NCI-H1048 (cell line): ENCODE data around the gene FOXL2.

Source experiments
- DNase-seq: peaks from one replicate; lab custom pipeline; 2025; lab: John Stamatoyannopoulos, UW

The FOXL2 gene

DNA sequence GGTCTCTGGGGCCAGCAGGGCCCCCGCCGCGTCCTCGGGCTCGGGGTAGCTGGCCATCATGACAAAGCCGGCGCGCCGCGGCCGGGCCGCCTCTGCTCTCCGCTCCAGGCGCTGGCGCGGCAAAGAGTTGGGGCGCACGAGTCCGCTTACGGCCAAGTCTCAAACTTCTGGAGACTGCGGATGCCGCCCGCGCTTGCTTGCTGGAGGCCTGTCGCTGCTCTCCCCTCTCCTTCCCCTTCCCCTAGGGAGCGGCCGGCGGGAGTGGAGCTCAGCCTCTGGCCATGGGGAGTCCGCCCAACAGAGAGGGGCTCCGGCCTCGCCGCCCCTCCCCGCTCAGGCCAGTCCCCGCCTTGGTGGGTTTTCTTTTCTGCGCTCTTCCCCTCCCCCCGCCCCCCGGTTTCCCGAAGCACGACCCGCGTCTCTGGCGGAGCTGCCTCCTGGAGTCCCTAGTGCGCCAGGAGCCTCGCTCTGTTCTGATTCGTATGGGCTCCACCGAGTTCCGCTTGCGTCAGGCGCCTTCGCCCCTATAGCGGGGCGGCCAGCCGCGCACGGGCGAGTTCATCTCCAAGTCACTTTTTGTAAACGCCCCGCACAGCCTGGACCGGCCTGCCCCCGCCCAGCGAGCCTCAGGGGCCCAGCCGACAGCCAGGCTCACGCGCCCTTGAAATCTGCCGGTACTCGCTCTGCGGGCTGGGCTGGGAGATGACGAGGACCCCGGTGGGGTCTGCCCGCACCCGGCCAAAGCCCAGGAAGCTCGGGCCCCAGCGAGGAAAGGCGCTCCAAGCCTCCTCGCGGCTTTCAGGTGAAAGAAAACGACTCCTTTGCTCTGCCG lies at the start of gene FOXL2, which contains the start of gene FOXL2NB:
Gene FOXL2 (minus strand): TSS at position 475 of the 832 bp plus-strand sequence. CDS start 415 bp downstream, at position 60.
Gene FOXL2NB (plus strand): TSS at position 555 of the 832 bp plus-strand sequence. CDS start 148 bp downstream, at position 703.
- DNase-seq: peak; percentile 14

DNA sequence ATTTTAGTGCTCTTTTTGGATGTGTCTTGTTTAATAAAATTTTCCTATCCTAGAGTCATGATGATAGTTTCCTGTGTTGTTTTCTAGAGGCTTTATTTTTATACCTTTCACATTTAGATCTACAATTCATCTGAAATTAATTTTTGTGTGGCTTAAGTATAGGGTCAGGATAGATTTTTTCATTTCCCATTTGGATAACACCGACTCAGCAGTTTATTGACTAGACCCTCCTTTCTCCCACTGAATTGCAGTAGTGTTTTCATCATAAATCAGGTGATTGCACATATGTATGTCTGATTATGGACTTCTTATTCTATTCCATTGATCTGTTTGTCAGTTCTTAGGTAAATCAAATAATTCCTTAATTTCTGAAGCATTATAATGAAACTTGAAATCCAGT lies 48.8 kb upstream of the FOXL2 start:
- no peak for DNase-seq

DNA sequence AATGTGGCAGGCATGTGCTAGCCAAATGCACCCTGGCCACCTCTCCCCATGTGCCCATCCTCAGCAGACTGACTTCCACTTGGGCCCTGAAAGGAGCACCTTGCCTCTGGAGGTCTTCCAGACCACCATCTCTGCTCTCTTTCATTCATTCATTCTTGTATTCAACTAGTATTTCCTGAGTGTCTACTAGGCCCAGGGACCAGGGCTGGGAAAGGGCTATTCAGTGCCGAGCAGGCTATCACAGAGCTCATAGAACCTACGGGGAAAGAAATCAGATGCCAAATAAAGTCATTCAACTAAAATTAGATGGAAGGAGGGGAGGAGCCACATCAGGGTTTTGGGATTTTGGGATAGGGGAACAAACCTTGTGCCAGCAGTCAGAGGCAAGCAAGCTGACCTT lies 40.2 kb upstream of the FOXL2 start:
- no peak for DNase-seq

DNA sequence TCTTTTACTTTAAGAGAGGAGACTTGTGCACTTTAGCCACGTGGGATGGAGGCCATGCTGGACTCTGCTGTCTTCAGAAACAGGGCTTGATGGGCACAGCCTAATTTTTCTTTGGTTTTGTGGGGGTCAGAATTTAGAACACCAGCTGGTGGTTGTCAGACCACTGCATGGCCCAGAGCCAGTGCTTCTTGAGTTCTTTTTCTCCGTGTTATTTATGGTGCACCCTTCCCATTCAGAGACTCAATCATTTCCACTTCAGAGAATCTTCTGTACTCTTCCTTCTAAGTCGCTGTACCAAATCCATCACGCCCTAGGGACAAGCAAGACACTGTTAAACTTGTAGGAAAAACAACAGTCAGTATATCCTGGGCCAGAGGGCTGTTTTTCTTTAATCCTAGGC lies 39.0 kb upstream of the FOXL2 start:
- no peak for DNase-seq

DNA sequence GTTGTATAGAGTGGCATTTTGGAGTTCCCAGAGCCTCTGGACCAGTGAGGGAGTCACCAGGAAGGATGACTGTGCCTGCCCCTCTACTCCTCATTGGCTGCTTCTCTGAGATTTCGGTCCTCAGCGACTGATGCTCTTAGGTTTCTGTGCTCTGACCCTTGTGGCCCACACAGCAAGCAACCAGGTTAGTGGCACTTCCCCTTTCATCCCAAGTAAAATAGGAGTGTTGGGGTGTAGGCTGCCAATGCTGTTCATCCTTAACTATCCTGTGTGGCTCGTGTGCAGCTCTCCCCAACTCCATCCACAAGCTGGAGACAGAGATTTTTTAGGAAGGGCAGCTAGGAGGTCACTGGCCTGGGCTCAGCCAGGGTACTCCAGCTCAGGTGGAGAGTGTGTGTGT lies 37.9 kb upstream of the FOXL2 start:
- no peak for DNase-seq

DNA sequence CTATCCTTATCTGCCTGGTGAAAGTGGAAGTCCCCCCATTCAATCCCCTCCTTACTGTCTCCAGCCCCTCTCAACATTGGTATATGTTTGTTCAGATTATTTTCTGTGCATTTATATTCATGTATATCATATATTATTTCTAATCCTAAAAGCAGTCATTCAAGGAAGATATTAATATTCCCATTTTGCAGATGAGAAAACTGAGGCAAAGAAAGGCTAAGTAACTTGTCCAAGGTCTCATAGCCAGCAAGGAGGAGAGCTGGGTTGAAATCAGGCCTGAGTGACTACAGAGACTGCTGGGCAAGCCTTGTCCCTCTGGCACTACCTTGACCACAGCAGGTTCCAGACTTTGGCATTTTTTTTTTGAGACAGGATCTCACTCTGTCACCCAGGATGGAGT lies 29.1 kb upstream of the FOXL2 start:
- DNase-seq: no peak

DNA sequence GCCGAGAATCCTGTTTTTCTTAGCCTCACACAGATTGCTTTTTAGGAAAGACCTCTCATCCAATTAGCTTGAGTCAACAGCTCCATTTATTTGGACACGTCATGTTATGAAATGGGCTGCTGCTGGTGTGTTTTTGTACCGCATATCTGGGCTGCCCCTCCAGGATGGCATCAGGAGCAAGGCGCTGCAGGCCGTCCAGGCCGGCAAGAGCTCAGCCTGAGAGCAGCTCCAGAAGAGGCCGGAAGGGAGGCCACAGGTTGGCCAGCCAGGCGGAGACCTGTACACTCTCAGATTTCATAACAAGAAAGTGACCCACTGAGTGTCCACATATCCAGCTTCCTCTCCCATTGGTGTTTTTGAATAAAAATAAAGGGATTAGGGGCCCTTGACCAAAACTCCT lies 28.4 kb upstream of the FOXL2 start:
- DNase-seq: no peak

DNA sequence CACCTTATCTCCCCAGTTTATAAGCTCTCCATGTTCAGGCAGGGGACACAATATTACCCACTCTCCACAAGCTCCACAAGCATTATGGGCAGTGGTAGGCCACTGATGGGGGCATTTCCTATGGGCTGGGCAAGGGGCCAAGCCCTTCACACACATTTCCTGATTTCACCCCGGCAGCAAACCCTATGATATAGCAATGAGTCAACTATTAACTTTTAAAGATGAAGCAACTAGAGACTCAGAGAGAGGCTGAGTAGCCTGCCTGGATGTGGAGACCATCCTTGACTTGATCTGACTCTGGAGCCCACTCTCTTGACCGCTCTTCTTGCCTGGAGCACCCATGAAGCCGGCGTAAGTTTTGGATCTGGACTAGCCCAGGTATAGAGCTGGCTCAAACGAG lies 27.5 kb upstream of the FOXL2 start:
- DNase-seq: no peak

DNA sequence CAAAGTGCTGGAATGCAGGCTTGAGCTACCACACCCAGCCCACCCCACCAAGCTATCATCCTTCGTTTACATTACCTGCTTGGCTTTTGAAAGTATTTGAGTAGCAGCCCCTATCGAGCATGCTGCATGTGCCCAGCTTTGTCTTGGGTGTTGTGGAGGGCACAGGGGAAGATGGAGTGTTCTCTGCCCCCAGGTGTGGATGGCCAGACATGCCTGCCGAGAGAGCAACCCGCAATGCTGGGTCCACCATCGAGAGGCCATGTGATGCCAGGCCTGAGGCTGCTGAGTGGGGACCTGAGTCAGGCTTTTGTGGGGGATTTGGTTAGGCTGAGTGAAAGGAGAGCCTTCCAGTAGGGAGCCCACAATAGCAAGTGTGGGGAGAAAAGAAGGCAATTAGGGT lies 26.0 kb upstream of the FOXL2 start:
- DNase-seq: no peak

DNA sequence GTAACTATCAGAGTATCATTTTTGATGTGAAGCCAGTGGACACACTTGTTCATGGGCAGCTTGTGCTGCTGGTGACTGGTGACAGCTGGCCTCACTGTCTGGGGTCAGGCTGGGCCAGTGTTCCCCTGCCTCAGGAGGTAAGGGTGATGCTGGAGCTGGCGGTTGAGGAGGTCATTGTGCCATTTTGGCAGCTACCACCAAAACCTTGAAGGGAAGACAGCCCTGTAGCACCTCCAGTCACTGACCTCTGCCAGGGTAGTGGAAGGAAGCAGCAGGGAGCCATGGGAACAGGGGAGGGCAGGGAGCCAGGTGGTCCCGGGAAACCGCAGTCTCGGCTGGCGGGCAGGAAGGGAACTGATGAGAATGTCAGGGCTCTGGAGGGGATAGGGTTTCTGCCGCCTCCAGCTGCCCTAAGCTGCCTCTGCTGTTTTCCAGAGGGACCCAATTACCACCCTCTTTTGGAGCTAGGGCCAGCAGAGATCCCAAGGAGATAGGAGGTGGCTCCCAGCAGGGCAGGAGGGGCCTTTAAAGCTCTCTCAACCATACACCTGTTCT lies 24.9 kb upstream of the FOXL2 start:
- no peak for DNase-seq

DNA sequence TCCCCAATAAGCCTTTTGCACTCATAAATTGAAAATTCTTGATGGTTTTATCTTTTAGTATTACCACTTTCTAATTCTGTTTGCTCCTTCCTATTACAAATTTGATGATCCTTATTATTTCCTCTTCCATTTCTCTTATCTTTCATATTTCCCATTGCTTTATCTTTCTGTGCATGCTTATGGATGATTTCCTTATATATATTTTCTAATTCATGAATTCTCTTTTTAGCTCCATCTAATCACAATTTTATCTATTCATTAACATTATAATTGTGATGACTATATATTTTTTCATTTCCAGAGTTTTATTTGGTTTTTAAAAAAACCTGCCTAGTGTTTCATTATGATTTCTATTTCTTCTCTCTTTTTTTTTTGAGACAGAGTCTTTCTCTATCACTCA lies 18.0 kb upstream of the FOXL2 start:
- DNase-seq: no peak

DNA sequence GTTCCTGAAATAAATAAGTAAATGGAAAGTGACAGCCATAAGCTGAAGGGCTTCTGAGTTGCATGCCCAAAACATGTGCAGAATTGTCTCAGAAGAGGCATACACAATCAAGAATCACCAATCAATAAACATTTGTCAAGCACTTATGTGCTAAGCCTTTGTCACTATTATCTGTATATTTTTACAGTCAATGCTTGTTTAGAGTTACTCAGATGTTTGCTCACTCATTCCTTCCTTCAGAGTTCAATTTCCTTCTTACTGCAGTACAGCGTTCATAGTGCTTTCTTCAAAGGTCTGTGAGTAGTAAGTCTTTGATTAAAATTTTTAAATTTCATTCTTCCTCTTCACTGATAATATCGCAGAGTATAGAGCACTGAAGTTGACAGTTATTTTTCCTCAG lies 17.3 kb upstream of the FOXL2 start:
- DNase-seq: no peak

DNA sequence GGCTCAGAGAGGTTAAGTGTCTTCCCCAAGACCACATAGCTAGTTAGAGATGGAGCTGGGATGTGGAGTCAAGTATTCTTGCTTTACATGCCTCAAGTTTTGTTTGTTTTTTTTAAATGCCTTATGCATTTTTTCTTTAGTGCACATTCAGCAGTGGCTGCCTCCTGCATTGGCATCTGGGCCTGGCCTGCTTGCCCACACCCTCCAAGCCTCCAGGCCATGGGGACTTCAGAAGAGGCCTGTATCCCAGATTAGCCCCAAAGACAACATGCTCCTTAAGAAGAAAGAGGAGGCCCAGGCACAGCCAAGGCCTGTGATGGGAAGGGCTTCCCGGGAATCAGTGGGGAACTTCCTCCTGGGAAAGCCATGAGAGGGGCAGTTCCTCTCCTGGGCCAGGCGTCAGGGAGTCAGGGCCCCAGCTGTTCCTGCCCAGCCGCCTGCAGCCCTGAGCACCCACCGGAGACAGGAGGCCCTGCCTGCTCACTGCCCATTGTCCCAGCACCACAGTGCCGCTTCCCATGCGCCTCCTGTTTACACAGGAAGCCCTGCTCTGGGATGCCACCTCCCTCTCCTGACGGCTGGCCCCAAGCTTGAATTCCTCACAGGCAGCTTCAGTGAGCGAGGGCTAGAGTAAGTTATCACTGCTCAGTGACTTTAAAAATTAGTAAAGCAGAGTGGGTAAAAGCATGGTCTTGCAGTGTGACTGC lies 16.1 kb upstream of the FOXL2 start:
- no peak for DNase-seq

DNA sequence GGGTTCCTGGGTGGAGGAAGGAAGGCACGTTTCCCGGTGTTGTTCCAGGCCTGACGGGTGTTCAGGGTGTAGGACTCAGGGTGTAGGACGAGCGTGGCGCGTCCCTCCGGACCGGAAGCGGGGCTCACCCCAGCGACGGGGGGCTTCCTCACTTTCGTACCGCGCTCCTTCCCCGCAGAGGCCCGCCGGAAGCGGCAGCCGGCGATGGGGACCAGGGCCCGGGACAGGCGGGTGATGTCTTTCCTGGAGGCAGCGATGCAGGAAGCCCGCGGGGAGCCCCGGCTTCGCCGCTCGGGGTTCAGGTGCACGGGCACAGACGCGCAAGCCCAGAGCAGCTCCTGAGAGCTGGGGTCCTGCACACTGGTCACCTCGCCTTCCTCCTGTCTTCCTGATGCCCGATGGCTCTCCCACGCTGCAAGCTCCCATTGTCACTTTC lies 13.5 kb upstream of the FOXL2 start:
- no peak for DNase-seq

DNA sequence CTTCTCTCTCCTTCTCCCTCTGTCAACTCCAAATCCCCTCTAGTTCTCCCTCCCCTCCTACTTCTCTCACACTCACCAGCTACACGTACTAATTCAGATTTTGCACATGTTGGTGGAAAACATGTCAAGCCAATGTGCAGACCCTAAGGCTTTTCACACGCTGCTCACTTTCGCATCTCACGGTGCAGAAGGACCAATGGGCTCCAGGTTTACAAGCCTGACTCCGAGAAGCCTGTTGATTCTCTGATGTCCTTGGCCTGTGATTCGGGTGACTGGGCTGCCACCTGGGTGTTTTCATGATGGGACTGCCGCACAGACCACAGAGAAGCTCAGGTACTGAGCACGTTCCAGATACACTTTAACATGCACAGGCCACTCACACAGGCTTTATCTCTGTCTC lies 3.8 kb upstream of the FOXL2 start:
- no peak for DNase-seq

DNA sequence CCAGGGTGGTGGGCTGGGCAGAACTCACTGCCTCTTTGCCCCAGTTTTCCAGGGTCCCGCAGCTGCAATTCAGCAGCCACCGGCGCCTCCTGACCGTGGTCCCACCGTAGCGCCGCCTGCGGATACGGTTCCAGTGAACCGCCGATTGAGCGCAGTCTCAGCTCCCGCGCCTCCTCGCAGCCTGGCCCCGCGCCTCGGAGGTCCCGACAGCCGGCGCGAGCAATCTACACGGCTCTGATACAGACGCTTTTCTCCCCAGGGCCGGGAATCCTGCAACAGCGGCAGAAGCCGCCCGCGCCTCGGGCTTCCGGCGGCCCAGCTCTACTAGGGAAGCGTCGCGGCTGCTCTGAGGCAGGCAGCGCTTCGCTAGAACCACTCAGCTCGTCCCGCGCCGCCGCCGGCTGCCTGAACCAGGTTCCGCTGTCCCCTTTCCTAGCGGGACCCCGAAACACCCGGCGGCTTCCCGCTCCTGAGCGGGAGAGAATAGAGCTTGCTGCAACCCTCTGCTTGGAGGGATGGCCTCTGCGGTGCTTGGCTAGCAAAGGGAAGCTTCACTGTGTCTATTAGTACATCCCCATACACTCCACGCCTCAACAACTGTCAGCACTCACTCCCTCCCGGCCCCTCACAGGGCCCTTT lies 3.2 kb upstream of the FOXL2 start:
- no peak for DNase-seq

DNA sequence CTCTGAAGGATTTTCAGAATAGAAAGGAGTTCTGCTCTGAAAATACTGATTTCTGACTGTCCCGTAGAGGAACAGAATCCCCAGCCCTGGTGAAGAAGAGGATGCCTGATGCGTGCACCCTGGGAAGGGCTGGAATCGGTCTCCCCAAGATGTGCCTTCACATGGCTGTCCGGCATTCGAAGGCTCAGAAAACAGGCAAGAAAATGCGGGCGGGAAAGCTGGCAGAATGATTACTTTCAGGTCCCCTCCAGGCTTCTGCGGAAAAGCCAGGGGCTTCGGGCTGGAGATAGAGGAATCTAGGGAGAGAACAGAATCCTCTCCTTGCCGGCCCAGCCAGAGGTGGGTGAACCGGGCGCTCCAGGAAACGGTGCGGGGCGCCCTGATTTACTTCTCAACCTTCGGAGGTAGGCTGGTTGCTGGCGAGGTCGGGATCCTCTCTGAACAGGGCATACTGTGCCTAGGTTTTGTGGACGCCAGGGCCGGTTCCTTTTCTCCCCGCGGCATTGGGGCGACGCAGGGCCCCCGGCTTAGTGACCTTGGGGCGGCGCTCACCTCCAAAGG lies 2.6 kb upstream of the FOXL2 start:
- DNase-seq: no peak

DNA sequence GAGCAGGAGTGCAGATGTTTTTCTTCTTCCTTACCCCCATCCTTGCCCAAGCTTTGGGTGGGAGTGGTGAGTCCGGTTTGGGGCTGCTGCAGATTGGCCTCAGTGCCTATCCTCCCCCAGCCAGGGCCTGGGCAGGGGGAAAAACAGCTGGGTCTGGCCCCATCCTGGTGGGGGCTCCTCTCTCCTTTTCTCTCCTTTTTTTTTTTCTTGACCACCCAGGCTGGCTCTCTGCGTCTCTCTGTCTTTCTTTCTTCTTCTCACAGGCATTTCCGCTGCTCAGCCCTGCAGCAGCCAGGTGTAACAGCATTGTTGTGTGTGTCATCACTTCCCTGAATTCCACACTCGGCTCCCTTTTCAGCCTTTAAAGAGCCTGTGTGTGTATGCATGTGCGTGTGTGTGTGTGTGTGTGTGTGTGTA lies 2.1 kb upstream of the FOXL2 start:
- DNase-seq: no peak

DNA sequence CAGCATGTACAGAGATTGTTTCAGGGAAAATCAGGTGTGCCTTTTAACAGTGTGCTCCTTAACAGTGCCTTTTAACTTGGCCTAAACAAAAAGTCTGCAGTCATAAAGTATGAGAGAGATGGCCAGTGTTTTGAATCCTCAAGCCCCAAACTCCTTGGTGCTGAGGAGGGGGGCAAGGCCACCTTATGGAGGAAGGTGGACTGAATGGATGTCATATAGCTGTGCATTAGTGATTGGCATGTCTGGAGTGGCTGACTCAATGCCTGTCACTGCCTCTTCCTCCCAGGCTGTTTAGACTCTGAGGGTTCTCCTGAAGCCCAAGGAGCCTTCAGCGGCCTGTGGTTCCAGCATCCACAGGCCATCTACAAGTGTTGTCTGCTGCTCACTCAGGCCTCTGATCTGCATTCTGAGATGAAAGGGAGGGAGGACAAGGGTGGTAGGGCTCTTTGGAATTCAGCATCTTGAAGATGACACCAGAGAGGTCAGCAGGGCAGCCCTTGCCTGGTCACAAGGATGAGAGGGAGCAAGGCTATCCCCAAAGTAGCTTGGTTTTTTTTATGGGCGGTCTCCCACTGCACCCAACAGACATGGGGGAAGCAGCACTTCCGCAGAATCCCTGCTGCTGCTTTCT lies 1.5 kb upstream of the FOXL2 start:
- DNase-seq: no peak

DNA sequence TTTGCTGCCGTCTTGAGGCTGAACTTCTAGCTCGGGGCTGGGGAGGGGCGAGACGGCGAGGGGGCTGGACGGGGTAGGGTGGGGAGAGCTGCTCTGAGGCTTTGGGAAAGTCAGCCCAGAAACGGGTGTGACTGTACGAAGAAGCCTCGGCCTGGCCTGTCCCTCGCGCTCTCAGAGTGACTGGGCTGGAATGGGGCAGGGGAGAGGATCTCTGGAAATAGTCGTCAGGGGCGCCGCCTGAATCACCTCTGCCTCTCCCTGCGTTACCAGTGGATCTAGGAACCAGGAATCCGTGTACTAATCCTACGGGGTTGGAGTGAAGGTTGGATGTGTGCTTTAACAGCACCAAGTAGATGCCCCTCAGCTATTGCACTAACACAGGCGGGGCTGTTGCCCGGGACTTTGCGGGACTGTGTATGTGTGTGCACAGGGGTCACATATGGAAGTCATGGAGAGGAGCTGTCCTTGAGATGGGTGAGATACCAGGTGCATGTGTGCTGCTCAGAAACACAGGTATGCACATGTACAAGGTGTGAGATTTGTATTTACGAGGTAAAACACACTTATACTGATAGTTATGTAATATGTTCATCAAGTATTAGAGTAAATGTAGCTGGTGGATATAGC lies 671 bp upstream of the FOXL2 start:
- no peak for DNase-seq
